MM.1S (cell line): ENCODE results near the gene SERP2.

Source experiments
- CTCF ChIP-seq: fragments of 300-600 bp; sonication (generic); IDR thresholded peaks from 2 replicates; pipeline ENCODE4 v1.5.1; 2016; ENCODE audit warnings: antibody characterized with exemption, low read length, mixed read lengths
- EZH2 ChIP-seq: fragments of 300-600 bp; sonication (generic); optimal IDR thresholded peaks from 2 replicates; pipeline ENCODE3; 2017; ENCODE audit warnings: low read depth, mild to moderate bottlenecking, antibody characterized with exemption, low read length, mixed read lengths

- TF ChIP-seq CTCF, result no peak
- TF ChIP-seq EZH2, result no peak
Measured at GRCh38 chr13:44363631-44364344, 9.8 kb upstream of the SERP2 start.
